ENCODE data around the gene ANXA9.

- TF ChIP-seq CTCF (optimal IDR thresholded peaks at IDR 0.05 in 1 of 3, IDR thresholded peaks at IDR 0.05 in 1 of 3, conservative IDR thresholded peaks at IDR 0.05 in 1 of 3; ENCODE audit: extremely low read depth in 1 of 3, insufficient read depth in 2 of 3, low read length in 3 of 3) (no peak), EZH2 (IDR thresholded peaks at IDR 0.05; ENCODE audit: low read length) (no peak)
These were observed 26.4 kb downstream of the ANXA9 start, which contains the start of gene PRUNE1 for GRCh38 chr1:151008244-151009205.

Measured in keratinocyte (primary cell).